T-helper 2 cell treated with Interferon-gamma antibody and Interleukin-4, amounts not matched to agents 5 μg/mL and 100 μg/mL, for 36 hours (primary cell): ENCODE data around the gene ZNF784.
"Not testable (repeated sequence)": the region's sequence is repeated elsewhere in the genome, so short reads cannot be mapped to it uniquely, and the experiment has no call there.

Experiments
- DNase-seq: peaks from one replicate; pipeline ENCODE4 v3.0.0; 2021; ENCODE audit warnings: low spot score
- H3K27ac Mint-ChIP-seq: one replicate; pipeline ENCODE4 v1.8.0; 2021; ENCODE audit warnings: mild to moderate bottlenecking, mixed read lengths
- H3K27me3 Mint-ChIP-seq: one replicate; pipeline ENCODE4 v1.8.0; 2021; ENCODE audit warnings: low read depth, mixed read lengths
- H3K36me3 Mint-ChIP-seq: one replicate; pipeline ENCODE4 v1.8.0; 2021; ENCODE audit warnings: low read depth, mixed read lengths
- H3K4me1 Mint-ChIP-seq: one replicate; pipeline ENCODE4 v1.8.0; 2021; ENCODE audit warnings: low read depth, mixed read lengths
- H3K4me3 Mint-ChIP-seq: one replicate; pipeline ENCODE4 v1.8.0; 2022; ENCODE audit warnings: mild to moderate bottlenecking, moderate library complexity, mixed read lengths
- H3K9me3 Mint-ChIP-seq: one replicate; pipeline ENCODE4 v1.8.0; 2021; ENCODE audit warnings: mixed read lengths

Gene ZNF784

GRCh38 chr19:55592391-55593090 is 31.8 kb downstream of the ZNF784 start:
- Mint-ChIP-seq H3K4me1 (no peaks in the 10 kb centered on the region), H3K27ac (no peak overlapping the region), H3K4me3 (no peak overlapping the region), H3K9me3 (no peaks in the 10 kb centered on the region), H3K36me3 (peaks cover 34% of the 10 kb centered on the region), H3K27me3 (no peaks in the 10 kb centered on the region)
- DNase-seq = no peak

GRCh38 chr19:55591555-55591954 is 32.8 kb downstream of the ZNF784 start:
- Mint-ChIP-seq H3K4me3 (no peak overlapping the region), H3K9me3 (no peaks in the 10 kb centered on the region), H3K36me3 (peaks cover 29% of the 10 kb centered on the region), H3K27ac (no peak overlapping the region), H3K27me3 (peaks cover 7% of the 10 kb centered on the region), H3K4me1 (peaks cover 5% of the 10 kb centered on the region)
- DNase-seq = no peak

GRCh38 chr19:55590617-55591016 is 33.7 kb downstream of the ZNF784 start:
- DNase-seq = no peak
- H3K27ac Mint-ChIP-seq = no peak overlapping the region
- no peak overlapping the region for H3K4me3 Mint-ChIP-seq

GRCh38 chr19:55590109-55590508 is 34.3 kb downstream of the ZNF784 start:
- Mint-ChIP-seq H3K36me3 (peaks cover 15% of the 10 kb centered on the region), H3K27me3 (peaks cover 12% of the 10 kb centered on the region), H3K27ac (no peak overlapping the region), H3K4me3 (no peak overlapping the region), H3K4me1 (peaks cover 10% of the 10 kb centered on the region), H3K9me3 (no peaks in the 10 kb centered on the region)
- DNase-seq = no peak

More at GRCh38 chr19:55590617-55591016, 33.7 kb downstream of the ZNF784 start:
- H3K36me3 Mint-ChIP-seq = peaks cover 20% of the 10 kb centered on the region
- peaks cover 6% of the 10 kb centered on the region for H3K4me1 Mint-ChIP-seq
- H3K9me3 Mint-ChIP-seq = no peaks in the 10 kb centered on the region
- H3K27me3 Mint-ChIP-seq = peaks cover 7% of the 10 kb centered on the region

GRCh38 chr19:55588738-55589137 is 35.6 kb downstream of the ZNF784 start:
- Mint-ChIP-seq H3K27me3 (peaks cover 16% of the 10 kb centered on the region), H3K4me1 (peaks cover 10% of the 10 kb centered on the region), H3K36me3 (peaks cover 8% of the 10 kb centered on the region), H3K4me3 (no peak overlapping the region), H3K9me3 (no peaks in the 10 kb centered on the region), H3K27ac (no peak overlapping the region)
- no peak for DNase-seq

- no peak overlapping the region for H3K27ac Mint-ChIP-seq
- DNase-seq = peak; percentile 86
- no peaks in the 10 kb centered on the region for H3K9me3 Mint-ChIP-seq
- H3K4me1 Mint-ChIP-seq = peaks cover 12% of the 10 kb centered on the region
- H3K36me3 Mint-ChIP-seq = peaks cover 6% of the 10 kb centered on the region
- peak overlapping the region; percentile 80 for H3K4me3 Mint-ChIP-seq
- peaks cover 16% of the 10 kb centered on the region for H3K27me3 Mint-ChIP-seq
Observed at GRCh38 chr19:55586976-55587668, 37.2 kb downstream of the ZNF784 start.

- peaks cover 19% of the 10 kb centered on the region for H3K4me1 Mint-ChIP-seq
- peaks cover 16% of the 10 kb centered on the region for H3K27me3 Mint-ChIP-seq
- no peak for DNase-seq
- no peaks in the 10 kb centered on the region for H3K36me3 Mint-ChIP-seq
- H3K27ac Mint-ChIP-seq = no peak overlapping the region
- H3K4me3 Mint-ChIP-seq = peak overlapping the region; percentile 32
- H3K9me3 Mint-ChIP-seq = no peaks in the 10 kb centered on the region
Observed at GRCh38 chr19:55585658-55586339, 38.6 kb downstream of the ZNF784 start.

GRCh38 chr19:55584871-55585270 is 39.5 kb downstream of the ZNF784 start:
- no peak for DNase-seq
- H3K4me1 Mint-ChIP-seq = peaks cover 23% of the 10 kb centered on the region
- H3K27ac Mint-ChIP-seq = no peak overlapping the region
- peaks cover under 1% of the 10 kb centered on the region for H3K36me3 Mint-ChIP-seq
- H3K4me3 Mint-ChIP-seq = no peak overlapping the region
- H3K27me3 Mint-ChIP-seq = peaks cover 16% of the 10 kb centered on the region
- no peaks in the 10 kb centered on the region for H3K9me3 Mint-ChIP-seq

GRCh38 chr19:55583897-55584296 is 40.5 kb downstream of the ZNF784 start:
- H3K4me3 Mint-ChIP-seq, H3K27ac Mint-ChIP-seq, H3K9me3 Mint-ChIP-seq, DNase-seq, H3K36me3 Mint-ChIP-seq: not testable (repeated sequence)
- peaks cover 16% of the 10 kb centered on the region for H3K27me3 Mint-ChIP-seq
- H3K4me1 Mint-ChIP-seq = peaks cover 27% of the 10 kb centered on the region

- H3K4me3 Mint-ChIP-seq = not testable (repeated sequence)
Observed at GRCh38 chr19:55582284-55582683, 42.1 kb downstream of the ZNF784 start.

GRCh38 chr19:55581823-55582223 is 42.5 kb downstream of the ZNF784 start:
- peaks cover 11% of the 10 kb centered on the region for H3K27me3 Mint-ChIP-seq
- peaks cover 7% of the 10 kb centered on the region for H3K36me3 Mint-ChIP-seq
- no peak overlapping the region for H3K4me3 Mint-ChIP-seq
- H3K27ac Mint-ChIP-seq = no peak overlapping the region
- no peak for DNase-seq
- H3K9me3 Mint-ChIP-seq = no peaks in the 10 kb centered on the region
- H3K4me1 Mint-ChIP-seq = peaks cover 21% of the 10 kb centered on the region

More at GRCh38 chr19:55582284-55582683, 42.1 kb downstream of the ZNF784 start:
- peaks cover 24% of the 10 kb centered on the region for H3K4me1 Mint-ChIP-seq
- not testable (repeated sequence) for DNase-seq, H3K27ac Mint-ChIP-seq, H3K9me3 Mint-ChIP-seq, H3K36me3 Mint-ChIP-seq
- peaks cover 14% of the 10 kb centered on the region for H3K27me3 Mint-ChIP-seq

- Mint-ChIP-seq H3K27ac (peak overlapping the region; percentile 60), H3K36me3 (peaks cover 8% of the 10 kb centered on the region), H3K9me3 (no peaks in the 10 kb centered on the region), H3K4me1 (peaks cover 21% of the 10 kb centered on the region), H3K27me3 (peaks cover 9% of the 10 kb centered on the region), H3K4me3 (peak overlapping the region; percentile 91)
- DNase-seq = no peak
Observed at GRCh38 chr19:55581145-55581822, 43.1 kb downstream of the ZNF784 start.

GRCh38 chr19:55580628-55581144 is 43.7 kb downstream of the ZNF784 start, which contains the start of gene ZNF579:
ZNF579 (minus strand) TSS chr19:55580848; CDS start chr19:55579639, 1,209 bp downstream.
- Mint-ChIP-seq H3K9me3 (no peaks in the 10 kb centered on the region), H3K4me3 (peak within 1 kb of the TSS; percentile 91), H3K27ac (peak within 1 kb of the TSS; percentile 90), H3K36me3 (peaks cover 8% of the 10 kb centered on the region), H3K27me3 (peaks cover 9% of the 10 kb centered on the region), H3K4me1 (peaks cover 21% of the 10 kb centered on the region)
- DNase-seq = peak; percentile 74
